K562 (cell line): ENCODE data around the gene OR56A4. TPM values are rescaled to one million over a fixed set of nuclear protein-coding genes. Genes with fewer than 3 reads are reported as not detected.

ENCODE experiments used
- ATAC-seq: fragments of 200-7000 bp; cut with Tn5 transposase; 3 replicates; pipeline ENCODE4 v1.9.1; 2020; ENCODE audit warnings: moderate library complexity
- BruUV-seq: library from RNA; stranded (reverse); fragments of 400-500 nt; replicated peaks from 2 replicates; lab custom pipeline; 2021; lab: Mats Ljungman, UMichigan
- CTCF ChIA-PET: fragments of 300-600 bp; formaldehyde crosslinking; extraction: SDS; loops from one replicate; lab custom pipeline; 2021; ENCODE audit warnings: low intra/inter-chr PET ratio; lab: Yijun Ruan, JAX
- POLR2A ChIA-PET: fragments of 300-600, 350-650 bp; sonication (Branson Sonifier 250); formaldehyde crosslinking; extraction: SDS; loops from one replicate; lab custom pipeline; 2021; ENCODE audit warnings: antibody characterized with exemption, inconsistent platforms; lab: Yijun Ruan, JAX
- DNase-seq, 4 experiments: peaks; one replicate each; pipeline versions ENCODE4 v3.0.0 to v3.0.0-alpha.2; 2011 to 2018; ENCODE audit warnings: low spot score in 3 of 4, mixed read lengths in 3 of 4; ENCODE audit errors: extremely low read depth in 1 of 4
- FAIRE-seq: peaks from 2 replicates; lab custom pipeline; 2011; peaks lifted over from hg19 to GRCh38; lab: Jason Lieb, UNC
- H2AFZ ChIP-seq: 2 replicates; pipeline ENCODE4 v1.6.0; 2011; ENCODE audit warnings: low read depth, low read length, control low read depth, inconsistent platforms
- H3K27ac ChIP-seq: fragments of 200-600 bp; 3 replicates; pipeline ENCODE4 v1.8.0; 2011; ENCODE audit warnings: low read depth, mild to moderate bottlenecking, control low read depth, inconsistent platforms, low read length, moderate library complexity, mixed read lengths; ENCODE audit errors: extremely low read depth
- H3K27me3 ChIP-seq, 2 experiments: fragments of 300-600 bp in 1 of 2; 2 replicates in 1 of 2; 3 replicates in 1 of 2; pipeline versions ENCODE4 v1.6.0 to v1.8.0; 2011; ENCODE audit warnings: inconsistent platforms in 2 of 2, low read length in 2 of 2, mild to moderate bottlenecking in 1 of 2, mixed read lengths in 1 of 2, moderate library complexity in 1 of 2; ENCODE audit not compliant: control insufficient read depth in 2 of 2, insufficient read depth in 2 of 2
- H3K36me3 ChIP-seq: fragments of 300-600 bp; 3 replicates; pipeline ENCODE4 v1.8.0; 2011; ENCODE audit warnings: mild to moderate bottlenecking, low read length, inconsistent platforms; ENCODE audit not compliant: control insufficient read depth, insufficient read depth
- H3K4me1 ChIP-seq, 2 experiments: fragments of 200-600 bp in 1 of 2; replicated peaks in 1 of 2; 2 replicates in 1 of 2; 3 replicates in 1 of 2; pipeline versions ENCODE4 v1.5.1 to v1.8.0; 2011; ENCODE audit warnings: inconsistent platforms in 2 of 2, low read length in 2 of 2, mild to moderate bottlenecking in 1 of 2, mixed read lengths in 1 of 2, moderate library complexity in 1 of 2; ENCODE audit not compliant: control insufficient read depth in 2 of 2, insufficient read depth in 2 of 2
- H3K4me2 ChIP-seq: 2 replicates; pipeline ENCODE4 v1.6.1; 2011; ENCODE audit warnings: low read length, control low read depth, inconsistent platforms, mixed read lengths; ENCODE audit not compliant: insufficient read depth
- H3K4me3 ChIP-seq: fragments of 200-600 bp; sonication (generic), shearing (Covaris generic); 2 replicates; pipeline ENCODE4 v1.5.1; 2016; ENCODE audit warnings: control low read depth, inconsistent platforms
- H3K79me2 ChIP-seq: fragments of 200-600 bp; 3 replicates; pipeline ENCODE4 v1.8.0; 2011; ENCODE audit warnings: low read length, inconsistent platforms; ENCODE audit not compliant: control insufficient read depth, insufficient read depth
- H3K9ac ChIP-seq, 2 experiments: 2 replicates each; pipeline versions ENCODE4 v1.6.0 to v1.6.1; 2011; ENCODE audit warnings: low read depth in 2 of 2, low read length in 2 of 2, control low read depth in 1 of 2, inconsistent platforms in 1 of 2, mild to moderate bottlenecking in 1 of 2, mixed read lengths in 1 of 2; ENCODE audit not compliant: insufficient read depth in 1 of 2
- H3K9me1 ChIP-seq: one replicate; pipeline ENCODE4 v1.6.0; 2011; ENCODE audit warnings: inconsistent platforms, mild to moderate bottlenecking, low read length, moderate library complexity; ENCODE audit not compliant: control insufficient read depth, insufficient read depth
- H3K9me3 ChIP-seq: replicated peaks from 2 replicates; pipeline ENCODE4 v1.5.1; 2011; ENCODE audit warnings: low read depth, low read length, inconsistent platforms; ENCODE audit not compliant: control insufficient read depth, insufficient read depth
- H4K20me1 ChIP-seq: replicated peaks from 2 replicates; pipeline ENCODE4 v1.6.1; 2011; ENCODE audit warnings: low read length, inconsistent platforms, mixed read lengths; ENCODE audit not compliant: control insufficient read depth, insufficient read depth
- MAFK ChIP-seq: IDR thresholded peaks from 2 replicates; pipeline ENCODE4 v1.6.1; 2011; ENCODE audit warnings: low read length, improper control_type of control experiment
- NCOA4 ChIP-seq: fragments of 450-650 bp; IDR thresholded peaks from 2 replicates; pipeline ENCODE4 v1.6.1; 2018; ENCODE audit warnings: mild to moderate bottlenecking; ENCODE audit not compliant: partially characterized antibody
- PHTF2 ChIP-seq: fragments of 250-450 bp; sonication (Bioruptor Pico); IDR thresholded peaks from 2 replicates; pipeline ENCODE4 v1.5.0; 2021; ENCODE audit warnings: mild to moderate bottlenecking
- RBM25 ChIP-seq: fragments of 200-400 bp; formaldehyde crosslinking; IDR thresholded peaks from 2 replicates; pipeline ENCODE4 v1.6.1; 2018; ENCODE audit warnings: low read length, low read depth, moderate library complexity; ENCODE audit not compliant: severe bottlenecking
- TOE1 ChIP-seq, 2 experiments: fragments of 450-650 bp in 1 of 2; sonication (generic) in 1 of 2; formaldehyde crosslinking in 1 of 2; IDR thresholded peaks; 2 replicates each; pipeline versions ENCODE4 v1.7.1 to v1.8.0; 2016 to 2022; ENCODE audit warnings: borderline replicate concordance in 2 of 2, mild to moderate bottlenecking in 2 of 2, antibody characterized with exemption in 1 of 2, inconsistent platforms in 1 of 2, low read depth in 1 of 2, missing genetic modification reagents in 1 of 2, moderate library complexity in 1 of 2
- WGBS: fragments of 100-300 bp; shearing (Covaris generic); methylation state at CpG from one replicate; pipeline ENCODE4 v1.1.6; 2016; ENCODE audit warnings: low coverage, mixed read lengths; ENCODE audit not compliant: insufficient coverage; ENCODE audit errors: missing lambda C conversion rate; 5-methylcytosine and 5-hydroxymethylcytosine counted together
- in situ Hi-C: fragments of 300-500 bp; cut with MboI; formaldehyde crosslinking; loops from 4 replicates; pipeline ENCODE4 v1.15.0; 2018; ENCODE audit warnings: inconsistent platforms, mixed read lengths
- intact Hi-C: fragments of 100-400 bp; cut with micrococcal nuclease; formaldehyde crosslinking; loops from 2 replicates; pipeline ENCODE4 v1.14.2; 2022
- polyA plus RNA-seq, 8 experiments: library from polyadenylated mRNA; depleted of rRNA in 4 of 8; stranded (reverse) in 5 of 8; unstranded in 3 of 8; fragments of >200 nt; fragmentation: Nextera tagmentation in 2 of 8; fragmentation: Illumina TruSeq in 1 of 8; extraction: Ambion mirVana in 2 of 8; extraction: Trizol in 1 of 8; gene quantifications; 2 replicates each; pipeline versions ENCODE4 v1.2.1 to v1.2.3, GENCODE V29; 2011 to 2014; ENCODE audit warnings: inconsistent platforms in 1 of 8, missing spikeins in 1 of 8
- total RNA-seq, 7 experiments: library from RNA; depleted of rRNA in 6 of 7; stranded (reverse); fragments of >200 nt in 6 of 7; fragmentation: Illumina TruSeq in 2 of 7; extraction: Trizol in 2 of 7; gene quantifications; 2 replicates each; pipeline versions ENCODE4 v1.2.1 to v1.2.3, GENCODE V29; 2011 to 2021; ENCODE audit warnings: low replicate concordance in 1 of 7
- TF ChIP-seq, protein P1 (sequence below): fragments of 450-650 bp; IDR thresholded peaks from 2 replicates; pipeline ENCODE4 v1.7.1; 2018; ENCODE audit warnings: mild to moderate bottlenecking, low read depth; ENCODE audit not compliant: partially characterized antibody
- TF ChIP-seq, protein P2 (sequence below): fragments of 250-450 bp; sonication (Bioruptor Pico); IDR thresholded peaks from 2 replicates; pipeline ENCODE4 v1.9.0; 2021; ENCODE audit warnings: mild to moderate bottlenecking
- TF ChIP-seq, protein P3 (sequence below): sonication (generic); formaldehyde crosslinking; IDR thresholded peaks from 2 replicates; pipeline ENCODE4 v1.8.1; 2022; ENCODE audit warnings: missing genetic modification reagents

Gene OR56A4
- total and polyA plus RNA-seq, 9 of the 15 experiments (the other 6 are each of a cell fraction or from before 2014, with no cell fraction given), result not detected

DNA sequence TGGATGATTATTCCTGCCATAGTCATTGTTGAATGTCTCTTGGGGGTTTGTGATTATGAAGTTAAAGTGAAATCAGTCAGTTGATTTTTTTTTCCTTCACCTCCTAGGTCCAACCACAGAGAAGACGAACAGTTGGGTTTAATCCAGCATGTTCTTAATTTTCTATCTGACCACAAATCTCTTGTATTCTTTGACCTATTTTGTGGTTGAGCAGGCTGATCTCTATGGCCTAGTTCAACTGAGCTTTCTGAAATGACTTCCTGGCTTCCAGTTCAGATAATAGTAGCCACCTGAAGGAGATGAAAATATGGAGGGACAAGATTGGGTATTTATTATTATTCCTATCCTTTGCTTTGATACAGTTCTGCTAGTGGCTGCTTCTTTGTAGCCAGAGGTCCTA, 33.2 kb downstream of the OR56A4 start:
- Histone ChIP-seq H3K9ac (no peak overlapping the region), H2AFZ (no peak overlapping the region), H3K36me3 (no peaks in the 10 kb centered on the region), H3K27me3 (peaks cover 0 to 7% of the 10 kb centered on the region in 2 experiments; a peak in 2 of 5 replicates), H3K79me2 (no peaks in the 10 kb centered on the region), H3K9me1 (no peaks in the 10 kb centered on the region), H3K4me2 (no peak overlapping the region), H3K9me3 (no peaks in the 10 kb centered on the region), H4K20me1 (no peaks in the 10 kb centered on the region), H3K4me3 (no peak overlapping the region), H3K27ac (no peak overlapping the region), H3K4me1 (no peaks in the 10 kb centered on the region)
- ATAC-seq, result no peak
- no peak for TF ChIP-seq RBM25
- TF ChIP-seq, protein P1, sequence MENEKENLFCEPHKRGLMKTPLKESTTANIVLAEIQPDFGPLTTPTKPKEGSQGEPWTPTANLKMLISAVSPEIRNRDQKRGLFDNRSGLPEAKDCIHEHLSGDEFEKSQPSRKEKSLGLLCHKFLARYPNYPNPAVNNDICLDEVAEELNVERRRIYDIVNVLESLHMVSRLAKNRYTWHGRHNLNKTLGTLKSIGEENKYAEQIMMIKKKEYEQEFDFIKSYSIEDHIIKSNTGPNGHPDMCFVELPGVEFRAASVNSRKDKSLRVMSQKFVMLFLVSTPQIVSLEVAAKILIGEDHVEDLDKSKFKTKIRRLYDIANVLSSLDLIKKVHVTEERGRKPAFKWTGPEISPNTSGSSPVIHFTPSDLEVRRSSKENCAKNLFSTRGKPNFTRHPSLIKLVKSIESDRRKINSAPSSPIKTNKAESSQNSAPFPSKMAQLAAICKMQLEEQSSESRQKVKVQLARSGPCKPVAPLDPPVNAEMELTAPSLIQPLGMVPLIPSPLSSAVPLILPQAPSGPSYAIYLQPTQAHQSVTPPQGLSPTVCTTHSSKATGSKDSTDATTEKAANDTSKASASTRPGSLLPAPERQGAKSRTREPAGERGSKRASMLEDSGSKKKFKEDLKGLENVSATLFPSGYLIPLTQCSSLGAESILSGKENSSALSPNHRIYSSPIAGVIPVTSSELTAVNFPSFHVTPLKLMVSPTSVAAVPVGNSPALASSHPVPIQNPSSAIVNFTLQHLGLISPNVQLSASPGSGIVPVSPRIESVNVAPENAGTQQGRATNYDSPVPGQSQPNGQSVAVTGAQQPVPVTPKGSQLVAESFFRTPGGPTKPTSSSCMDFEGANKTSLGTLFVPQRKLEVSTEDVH, result no peak
- TF ChIP-seq, protein P2, sequence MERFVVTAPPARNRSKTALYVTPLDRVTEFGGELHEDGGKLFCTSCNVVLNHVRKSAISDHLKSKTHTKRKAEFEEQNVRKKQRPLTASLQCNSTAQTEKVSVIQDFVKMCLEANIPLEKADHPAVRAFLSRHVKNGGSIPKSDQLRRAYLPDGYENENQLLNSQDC (CRISPR knock-in tag), result no peak
- TF ChIP-seq PHTF2 (CRISPR knock-in tag), result no peak
- TF ChIP-seq, protein P3, sequence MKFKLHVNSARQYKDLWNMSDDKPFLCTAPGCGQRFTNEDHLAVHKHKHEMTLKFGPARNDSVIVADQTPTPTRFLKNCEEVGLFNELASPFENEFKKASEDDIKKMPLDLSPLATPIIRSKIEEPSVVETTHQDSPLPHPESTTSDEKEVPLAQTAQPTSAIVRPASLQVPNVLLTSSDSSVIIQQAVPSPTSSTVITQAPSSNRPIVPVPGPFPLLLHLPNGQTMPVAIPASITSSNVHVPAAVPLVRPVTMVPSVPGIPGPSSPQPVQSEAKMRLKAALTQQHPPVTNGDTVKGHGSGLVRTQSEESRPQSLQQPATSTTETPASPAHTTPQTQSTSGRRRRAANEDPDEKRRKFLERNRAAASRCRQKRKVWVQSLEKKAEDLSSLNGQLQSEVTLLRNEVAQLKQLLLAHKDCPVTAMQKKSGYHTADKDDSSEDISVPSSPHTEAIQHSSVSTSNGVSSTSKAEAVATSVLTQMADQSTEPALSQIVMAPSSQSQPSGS (CRISPR knock-in tag), result no peak
- TF ChIP-seq NCOA4, result no peak
- TF ChIP-seq MAFK, result no peak
- TF ChIP-seq TOE1 (IDR thresholded peaks at IDR 0.05; ENCODE audit: borderline replicate concordance), result no peak
- no peak for TF ChIP-seq TOE1 (CRISPR knock-in tag; IDR thresholded peaks at IDR 0.05; ENCODE audit: borderline replicate concordance, low read depth)
- BruUV-seq, result no TSS peak
- ChIA-PET POLR2A (no interaction called here), CTCF (no interaction called here)
- in situ Hi-C loops (no loop called here), intact Hi-C loops (no loop called here)
- 0% methylated on average over 1 of the region's 1 CpG for WGBS
- DNase-seq, result no peak
- FAIRE-seq, result no peak
